ENCODE results near the gene CAMKMT.

GRCh38 chr2:44496130-44496529 is 134.4 kb downstream of the CAMKMT start:
- TF ChIP-seq CTCF (IDR thresholded peaks at IDR 0.05), result no peak
- no peak for TF ChIP-seq POLR2A (IDR thresholded peaks at IDR 0.05)
- no peak for TF ChIP-seq EP300 (IDR thresholded peaks at IDR 0.05)
- no peak for TF ChIP-seq POLR2AphosphoS5 (IDR thresholded peaks at IDR 0.05)
